Neuron (in vitro differentiated cells): ENCODE data around the gene NEURL3.
"Not testable (repeated sequence)": the region's sequence is repeated elsewhere in the genome, so short reads cannot be mapped to it uniquely, and the experiment has no call there.

Experiments
- H2AFZ ChIP-seq: one replicate; pipeline ENCODE4 v1.6.1; 2013; ENCODE audit warnings: low read depth, mild to moderate bottlenecking, inconsistent platforms, low read length, moderate library complexity
- H3K27me3 ChIP-seq: one replicate; pipeline ENCODE4 v1.6.1; 2013; ENCODE audit warnings: low read length; ENCODE audit not compliant: insufficient read depth
- H3K36me3 ChIP-seq: one replicate; pipeline ENCODE4 v1.6.1; 2013; ENCODE audit warnings: low read length; ENCODE audit not compliant: insufficient read depth
- H3K4me1 ChIP-seq: one replicate; pipeline ENCODE4 v1.6.1; 2013; ENCODE audit warnings: low read length; ENCODE audit not compliant: insufficient read depth
- H3K4me3 ChIP-seq: 2 replicates; pipeline ENCODE4 v1.5.1; 2013; ENCODE audit warnings: mild to moderate bottlenecking, low read length, moderate library complexity
- H3K9me3 ChIP-seq: one replicate; pipeline ENCODE4 v1.6.1; 2013; ENCODE audit warnings: low read length

Gene NEURL3

GRCh38 chr2:96503637-96504243, 1.4 kb downstream of the NEURL3 start:
- H3K4me1 ChIP-seq: no peaks in the 10 kb centered on the region
- no peak overlapping the region for H2AFZ ChIP-seq
- no peak overlapping the region for H3K4me3 ChIP-seq
- peaks cover 4% of the 10 kb centered on the region for H3K27me3 ChIP-seq
- H3K36me3 ChIP-seq: no peaks in the 10 kb centered on the region
- H3K9me3 ChIP-seq: no peaks in the 10 kb centered on the region

GRCh38 chr2:96502891-96503636, 2.1 kb downstream of the NEURL3 start:
- no peak overlapping the region for H3K4me3 ChIP-seq
- H3K9me3 ChIP-seq: no peaks in the 10 kb centered on the region
- peaks cover 4% of the 10 kb centered on the region for H3K27me3 ChIP-seq
- H3K4me1 ChIP-seq: no peaks in the 10 kb centered on the region
- no peak overlapping the region for H2AFZ ChIP-seq
- H3K36me3 ChIP-seq: no peaks in the 10 kb centered on the region

- Histone ChIP-seq H3K36me3 (no peaks in the 10 kb centered on the region), H2AFZ (no peak overlapping the region), H3K9me3 (no peaks in the 10 kb centered on the region), H3K4me3 (no peak overlapping the region), H3K4me1 (no peaks in the 10 kb centered on the region), H3K27me3 (peaks cover 4% of the 10 kb centered on the region)
These were observed 3.0 kb downstream of the NEURL3 start for GRCh38 chr2:96501886-96502810.

- Histone ChIP-seq H3K27me3 (peaks cover 4% of the 10 kb centered on the region), H3K4me1 (no peaks in the 10 kb centered on the region), H3K36me3 (no peaks in the 10 kb centered on the region), H3K9me3 (no peaks in the 10 kb centered on the region), H3K4me3 (no peak overlapping the region), H2AFZ (no peak overlapping the region)
These were observed 3.7 kb downstream of the NEURL3 start for GRCh38 chr2:96501471-96501874.

GRCh38 chr2:96500385-96501066, 4.6 kb downstream of the NEURL3 start:
- H3K9me3 ChIP-seq: peaks cover 2% of the 10 kb centered on the region
- peaks cover 4% of the 10 kb centered on the region for H3K27me3 ChIP-seq
- no peaks in the 10 kb centered on the region for H3K4me1 ChIP-seq
- no peak overlapping the region for H3K4me3 ChIP-seq
- H2AFZ ChIP-seq: no peak overlapping the region
- H3K36me3 ChIP-seq: no peaks in the 10 kb centered on the region

GRCh38 chr2:96499061-96499960, 5.8 kb downstream of the NEURL3 start:
- Histone ChIP-seq H2AFZ (no peak overlapping the region), H3K4me3 (no peak overlapping the region), H3K27me3 (peaks cover 4% of the 10 kb centered on the region)

DNA sequence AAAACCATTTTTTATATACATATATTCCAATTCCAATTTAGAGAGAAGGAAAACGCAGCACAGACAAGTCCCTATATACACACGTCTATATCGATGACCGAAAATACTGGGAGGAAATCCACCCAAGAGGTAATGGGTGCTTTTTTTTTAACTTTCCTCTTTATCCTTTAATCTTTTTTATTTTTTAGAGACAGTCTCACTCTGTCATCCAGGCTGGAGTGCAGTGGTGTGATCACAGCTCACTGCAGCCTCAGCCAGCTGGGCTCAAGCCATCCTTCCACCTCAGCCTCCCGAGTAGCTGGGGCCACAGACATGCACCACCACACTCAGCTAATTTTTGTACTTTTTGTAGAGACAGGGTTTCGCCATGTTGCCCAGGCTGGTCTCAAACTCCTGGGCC, 6.5 kb downstream of the NEURL3 start:
- not testable (repeated sequence) for H3K27me3 ChIP-seq, H3K9me3 ChIP-seq, H3K4me3 ChIP-seq, H3K36me3 ChIP-seq, H2AFZ ChIP-seq, H3K4me1 ChIP-seq

More at GRCh38 chr2:96499061-96499960, 5.8 kb downstream of the NEURL3 start:
- Histone ChIP-seq H3K9me3 (peaks cover 2% of the 10 kb centered on the region), H3K4me1 (no peaks in the 10 kb centered on the region), H3K36me3 (no peaks in the 10 kb centered on the region)

DNA sequence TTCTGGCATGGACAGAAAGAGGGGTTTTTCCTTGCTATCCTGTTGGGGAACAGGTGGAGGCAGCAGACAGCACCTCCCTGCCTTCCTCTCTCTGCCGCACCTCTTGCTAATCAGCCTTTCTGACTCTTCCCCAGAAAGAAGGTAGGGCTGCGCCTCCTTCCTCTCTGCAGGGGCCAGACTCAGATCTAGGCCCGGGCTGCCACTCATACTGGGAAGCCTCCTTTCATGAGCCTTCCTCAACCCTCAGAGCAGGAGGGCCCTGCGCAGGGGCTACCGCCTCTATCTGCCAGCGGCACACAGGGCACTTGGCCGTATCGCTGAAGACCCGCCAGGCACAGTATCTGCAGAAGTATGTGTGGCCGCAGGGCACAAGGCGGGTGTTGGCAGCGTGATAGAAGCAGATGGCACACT, 7.1 kb downstream of the NEURL3 start:
- H3K4me1 ChIP-seq: no peaks in the 10 kb centered on the region
- no peak overlapping the region for H2AFZ ChIP-seq
- no peaks in the 10 kb centered on the region for H3K36me3 ChIP-seq
- H3K27me3 ChIP-seq: peaks cover 4% of the 10 kb centered on the region
- peaks cover 2% of the 10 kb centered on the region for H3K9me3 ChIP-seq
- no peak overlapping the region for H3K4me3 ChIP-seq

- H3K9me3 ChIP-seq: peaks cover 2% of the 10 kb centered on the region
- no peaks in the 10 kb centered on the region for H3K27me3 ChIP-seq
- no peak overlapping the region for H3K4me3 ChIP-seq
- no peaks in the 10 kb centered on the region for H3K36me3 ChIP-seq
- H2AFZ ChIP-seq: no peak overlapping the region
- no peaks in the 10 kb centered on the region for H3K4me1 ChIP-seq
These were observed 9.1 kb downstream of the NEURL3 start for GRCh38 chr2:96495982-96496629.

- Histone ChIP-seq H3K9me3 (peaks cover 2% of the 10 kb centered on the region), H3K4me3 (no peak overlapping the region), H2AFZ (no peak overlapping the region), H3K27me3 (no peaks in the 10 kb centered on the region), H3K36me3 (no peaks in the 10 kb centered on the region), H3K4me1 (no peaks in the 10 kb centered on the region)
These were observed 11.0 kb downstream of the NEURL3 start for GRCh38 chr2:96494188-96494587.

DNA sequence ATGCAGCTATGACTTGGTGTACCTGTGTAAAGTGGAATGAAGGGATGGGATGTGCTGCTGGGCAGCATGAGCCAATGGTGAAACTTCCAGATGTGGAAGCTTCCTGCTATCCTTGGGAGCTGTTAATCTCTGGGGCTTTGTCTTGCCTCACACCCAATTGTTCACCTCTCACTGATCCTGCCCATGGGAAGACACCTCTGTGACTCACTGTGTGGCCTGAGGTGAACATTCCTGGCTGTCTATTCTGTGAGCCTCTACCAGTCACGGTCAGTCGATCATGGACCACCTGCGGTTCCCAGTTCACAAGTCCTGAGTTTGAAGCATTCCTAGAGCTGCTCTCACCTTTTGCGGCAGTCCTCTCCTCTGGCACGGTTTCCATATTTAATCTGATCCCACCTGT, 12.1 kb downstream of the NEURL3 start:
- Histone ChIP-seq H3K27me3 (no peaks in the 10 kb centered on the region), H3K36me3 (no peaks in the 10 kb centered on the region), H3K9me3 (peaks cover 2% of the 10 kb centered on the region), H2AFZ (no peak overlapping the region), H3K4me1 (no peaks in the 10 kb centered on the region), H3K4me3 (no peak overlapping the region)
